Measurements from ENCODE around the gene CEP162.

CEP162 gene

DNA sequence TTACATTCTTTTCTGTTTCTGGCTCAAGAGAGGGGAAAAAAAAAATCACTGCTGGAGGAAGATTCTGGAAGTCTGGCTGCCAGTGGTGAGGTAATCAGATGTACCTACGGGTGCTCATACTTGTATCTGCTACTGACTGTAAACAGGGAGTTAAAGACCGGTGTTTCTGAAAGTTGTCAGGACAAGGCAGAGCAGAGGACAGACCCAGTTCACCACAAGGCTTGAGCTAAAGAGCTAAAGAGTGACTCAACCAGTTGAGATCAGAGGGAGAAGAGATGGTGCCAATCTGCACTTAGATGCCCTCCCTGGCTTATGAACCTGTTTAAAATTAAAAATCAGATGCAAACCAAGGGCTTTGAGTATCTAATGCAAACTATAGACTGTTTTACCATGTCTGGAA lies 55.4 kb downstream of the CEP162 start (continued):
- TF ChIP-seq, protein P1, sequence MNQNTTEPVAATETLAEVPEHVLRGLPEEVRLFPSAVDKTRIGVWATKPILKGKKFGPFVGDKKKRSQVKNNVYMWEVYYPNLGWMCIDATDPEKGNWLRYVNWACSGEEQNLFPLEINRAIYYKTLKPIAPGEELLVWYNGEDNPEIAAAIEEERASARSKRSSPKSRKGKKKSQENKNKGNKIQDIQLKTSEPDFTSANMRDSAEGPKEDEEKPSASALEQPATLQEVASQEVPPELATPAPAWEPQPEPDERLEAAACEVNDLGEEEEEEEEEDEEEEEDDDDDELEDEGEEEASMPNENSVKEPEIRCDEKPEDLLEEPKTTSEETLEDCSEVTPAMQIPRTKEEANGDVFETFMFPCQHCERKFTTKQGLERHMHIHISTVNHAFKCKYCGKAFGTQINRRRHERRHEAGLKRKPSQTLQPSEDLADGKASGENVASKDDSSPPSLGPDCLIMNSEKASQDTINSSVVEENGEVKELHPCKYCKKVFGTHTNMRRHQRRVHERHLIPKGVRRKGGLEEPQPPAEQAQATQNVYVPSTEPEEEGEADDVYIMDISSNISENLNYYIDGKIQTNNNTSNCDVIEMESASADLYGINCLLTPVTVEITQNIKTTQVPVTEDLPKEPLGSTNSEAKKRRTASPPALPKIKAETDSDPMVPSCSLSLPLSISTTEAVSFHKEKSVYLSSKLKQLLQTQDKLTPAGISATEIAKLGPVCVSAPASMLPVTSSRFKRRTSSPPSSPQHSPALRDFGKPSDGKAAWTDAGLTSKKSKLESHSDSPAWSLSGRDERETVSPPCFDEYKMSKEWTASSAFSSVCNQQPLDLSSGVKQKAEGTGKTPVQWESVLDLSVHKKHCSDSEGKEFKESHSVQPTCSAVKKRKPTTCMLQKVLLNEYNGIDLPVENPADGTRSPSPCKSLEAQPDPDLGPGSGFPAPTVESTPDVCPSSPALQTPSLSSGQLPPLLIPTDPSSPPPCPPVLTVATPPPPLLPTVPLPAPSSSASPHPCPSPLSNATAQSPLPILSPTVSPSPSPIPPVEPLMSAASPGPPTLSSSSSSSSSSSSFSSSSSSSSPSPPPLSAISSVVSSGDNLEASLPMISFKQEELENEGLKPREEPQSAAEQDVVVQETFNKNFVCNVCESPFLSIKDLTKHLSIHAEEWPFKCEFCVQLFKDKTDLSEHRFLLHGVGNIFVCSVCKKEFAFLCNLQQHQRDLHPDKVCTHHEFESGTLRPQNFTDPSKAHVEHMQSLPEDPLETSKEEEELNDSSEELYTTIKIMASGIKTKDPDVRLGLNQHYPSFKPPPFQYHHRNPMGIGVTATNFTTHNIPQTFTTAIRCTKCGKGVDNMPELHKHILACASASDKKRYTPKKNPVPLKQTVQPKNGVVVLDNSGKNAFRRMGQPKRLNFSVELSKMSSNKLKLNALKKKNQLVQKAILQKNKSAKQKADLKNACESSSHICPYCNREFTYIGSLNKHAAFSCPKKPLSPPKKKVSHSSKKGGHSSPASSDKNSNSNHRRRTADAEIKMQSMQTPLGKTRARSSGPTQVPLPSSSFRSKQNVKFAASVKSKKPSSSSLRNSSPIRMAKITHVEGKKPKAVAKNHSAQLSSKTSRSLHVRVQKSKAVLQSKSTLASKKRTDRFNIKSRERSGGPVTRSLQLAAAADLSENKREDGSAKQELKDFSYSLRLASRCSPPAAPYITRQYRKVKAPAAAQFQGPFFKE (tag by site-specific recombination; IDR thresholded peaks at IDR 0.05; ENCODE audit: borderline replicate concordance) = no peak
- TF ChIP-seq, protein P2, sequence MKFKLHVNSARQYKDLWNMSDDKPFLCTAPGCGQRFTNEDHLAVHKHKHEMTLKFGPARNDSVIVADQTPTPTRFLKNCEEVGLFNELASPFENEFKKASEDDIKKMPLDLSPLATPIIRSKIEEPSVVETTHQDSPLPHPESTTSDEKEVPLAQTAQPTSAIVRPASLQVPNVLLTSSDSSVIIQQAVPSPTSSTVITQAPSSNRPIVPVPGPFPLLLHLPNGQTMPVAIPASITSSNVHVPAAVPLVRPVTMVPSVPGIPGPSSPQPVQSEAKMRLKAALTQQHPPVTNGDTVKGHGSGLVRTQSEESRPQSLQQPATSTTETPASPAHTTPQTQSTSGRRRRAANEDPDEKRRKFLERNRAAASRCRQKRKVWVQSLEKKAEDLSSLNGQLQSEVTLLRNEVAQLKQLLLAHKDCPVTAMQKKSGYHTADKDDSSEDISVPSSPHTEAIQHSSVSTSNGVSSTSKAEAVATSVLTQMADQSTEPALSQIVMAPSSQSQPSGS (tag by site-specific recombination; IDR thresholded peaks at IDR 0.05; ENCODE audit: low read depth) = no peak

DNA sequence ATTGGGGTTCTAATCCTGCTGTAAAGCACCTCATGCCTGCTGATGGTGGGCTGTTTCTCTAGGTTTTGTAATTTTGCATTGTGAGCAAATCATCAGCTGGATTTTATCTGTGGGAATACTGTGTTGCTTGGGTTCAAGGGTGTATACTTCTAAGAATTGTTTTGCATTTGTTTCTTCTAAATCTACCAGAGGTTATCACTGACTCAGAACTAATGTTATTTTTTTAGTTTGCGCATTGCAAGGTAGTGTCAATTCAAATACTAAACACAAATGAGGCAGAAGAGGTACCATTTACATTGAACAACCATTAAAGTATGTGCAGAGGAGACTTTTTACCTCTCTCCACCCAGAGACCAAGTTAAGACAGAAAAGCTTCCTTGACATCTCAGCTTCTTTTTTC lies 60.0 kb downstream of the CEP162 start:
- H3K4me3 ChIP-seq (ENCODE audit: low read depth, low read length) = no peak overlapping the region
- no peak overlapping the region for H3K27ac ChIP-seq (ENCODE audit: extremely low read depth, low read depth, low read length)
- ChIA-PET POLR2A (no interaction called here), CTCF (interaction anchor here (0.6 kb wide), 1 partner anchor 194 kb away, joined by 3 read pairs; no protein-coding TSS in a partner anchor)
- H3K9me3 ChIP-seq (ENCODE audit: control insufficient read depth, insufficient read depth, low read depth, low read length) = no peaks in the 10 kb centered on the region
- H3K4me1 ChIP-seq (ENCODE audit: control insufficient read depth, insufficient read depth, low read length) = no peaks in the 10 kb centered on the region
- H3K36me3 ChIP-seq (ENCODE audit: control insufficient read depth in 2 of 2, insufficient read depth in 1 of 2, low read length in 2 of 2) = peaks cover 6 to 21% of the 10 kb centered on the region in 2 experiments; a peak in 1 of 3 replicates
- TF ChIP-seq, protein P3, sequence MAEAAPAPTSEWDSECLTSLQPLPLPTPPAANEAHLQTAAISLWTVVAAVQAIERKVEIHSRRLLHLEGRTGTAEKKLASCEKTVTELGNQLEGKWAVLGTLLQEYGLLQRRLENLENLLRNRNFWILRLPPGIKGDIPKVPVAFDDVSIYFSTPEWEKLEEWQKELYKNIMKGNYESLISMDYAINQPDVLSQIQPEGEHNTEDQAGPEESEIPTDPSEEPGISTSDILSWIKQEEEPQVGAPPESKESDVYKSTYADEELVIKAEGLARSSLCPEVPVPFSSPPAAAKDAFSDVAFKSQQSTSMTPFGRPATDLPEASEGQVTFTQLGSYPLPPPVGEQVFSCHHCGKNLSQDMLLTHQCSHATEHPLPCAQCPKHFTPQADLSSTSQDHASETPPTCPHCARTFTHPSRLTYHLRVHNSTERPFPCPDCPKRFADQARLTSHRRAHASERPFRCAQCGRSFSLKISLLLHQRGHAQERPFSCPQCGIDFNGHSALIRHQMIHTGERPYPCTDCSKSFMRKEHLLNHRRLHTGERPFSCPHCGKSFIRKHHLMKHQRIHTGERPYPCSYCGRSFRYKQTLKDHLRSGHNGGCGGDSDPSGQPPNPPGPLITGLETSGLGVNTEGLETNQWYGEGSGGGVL (tag by site-specific recombination; IDR thresholded peaks at IDR 0.05) = no peak
- no peak for TF ChIP-seq ZNF664 (tag by site-specific recombination; IDR thresholded peaks at IDR 0.05)
- no peak for TF ChIP-seq ZNF214 (tag by site-specific recombination; IDR thresholded peaks at IDR 0.05; ENCODE audit: borderline replicate concordance)
- no peak for TF ChIP-seq ZNF623 (tag by site-specific recombination; IDR thresholded peaks at IDR 0.05)
- no peak for TF ChIP-seq ZNF777 (tag by site-specific recombination; IDR thresholded peaks at IDR 0.05; ENCODE audit: borderline replicate concordance)
- TF ChIP-seq, protein P4, sequence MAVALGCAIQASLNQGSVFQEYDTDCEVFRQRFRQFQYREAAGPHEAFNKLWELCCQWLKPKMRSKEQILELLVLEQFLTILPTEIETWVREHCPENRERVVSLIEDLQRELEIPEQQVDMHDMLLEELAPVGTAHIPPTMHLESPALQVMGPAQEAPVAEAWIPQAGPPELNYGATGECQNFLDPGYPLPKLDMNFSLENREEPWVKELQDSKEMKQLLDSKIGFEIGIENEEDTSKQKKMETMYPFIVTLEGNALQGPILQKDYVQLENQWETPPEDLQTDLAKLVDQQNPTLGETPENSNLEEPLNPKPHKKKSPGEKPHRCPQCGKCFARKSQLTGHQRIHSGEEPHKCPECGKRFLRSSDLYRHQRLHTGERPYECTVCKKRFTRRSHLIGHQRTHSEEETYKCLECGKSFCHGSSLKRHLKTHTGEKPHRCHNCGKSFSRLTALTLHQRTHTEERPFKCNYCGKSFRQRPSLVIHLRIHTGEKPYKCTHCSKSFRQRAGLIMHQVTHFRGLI (tag by site-specific recombination; IDR thresholded peaks at IDR 0.05) = no peak
- no peak for TF ChIP-seq ZNF621 (tag by site-specific recombination; IDR thresholded peaks at IDR 0.05)
- no peak for TF ChIP-seq ZBTB7A (tag by site-specific recombination; IDR thresholded peaks at IDR 0.05; ENCODE audit: low read depth)
- TF ChIP-seq REPIN1 (tag by site-specific recombination; IDR thresholded peaks at IDR 0.05; ENCODE audit: low read depth) = no peak
- TF ChIP-seq ZNF596 (tag by site-specific recombination; IDR thresholded peaks at IDR 0.05) = no peak
- no peak for TF ChIP-seq ZNF571 (tag by site-specific recombination; IDR thresholded peaks at IDR 0.05)
- no peak for TF ChIP-seq ZNF211 (tag by site-specific recombination; IDR thresholded peaks at IDR 0.05; ENCODE audit: low read depth)
- TF ChIP-seq, protein P5, sequence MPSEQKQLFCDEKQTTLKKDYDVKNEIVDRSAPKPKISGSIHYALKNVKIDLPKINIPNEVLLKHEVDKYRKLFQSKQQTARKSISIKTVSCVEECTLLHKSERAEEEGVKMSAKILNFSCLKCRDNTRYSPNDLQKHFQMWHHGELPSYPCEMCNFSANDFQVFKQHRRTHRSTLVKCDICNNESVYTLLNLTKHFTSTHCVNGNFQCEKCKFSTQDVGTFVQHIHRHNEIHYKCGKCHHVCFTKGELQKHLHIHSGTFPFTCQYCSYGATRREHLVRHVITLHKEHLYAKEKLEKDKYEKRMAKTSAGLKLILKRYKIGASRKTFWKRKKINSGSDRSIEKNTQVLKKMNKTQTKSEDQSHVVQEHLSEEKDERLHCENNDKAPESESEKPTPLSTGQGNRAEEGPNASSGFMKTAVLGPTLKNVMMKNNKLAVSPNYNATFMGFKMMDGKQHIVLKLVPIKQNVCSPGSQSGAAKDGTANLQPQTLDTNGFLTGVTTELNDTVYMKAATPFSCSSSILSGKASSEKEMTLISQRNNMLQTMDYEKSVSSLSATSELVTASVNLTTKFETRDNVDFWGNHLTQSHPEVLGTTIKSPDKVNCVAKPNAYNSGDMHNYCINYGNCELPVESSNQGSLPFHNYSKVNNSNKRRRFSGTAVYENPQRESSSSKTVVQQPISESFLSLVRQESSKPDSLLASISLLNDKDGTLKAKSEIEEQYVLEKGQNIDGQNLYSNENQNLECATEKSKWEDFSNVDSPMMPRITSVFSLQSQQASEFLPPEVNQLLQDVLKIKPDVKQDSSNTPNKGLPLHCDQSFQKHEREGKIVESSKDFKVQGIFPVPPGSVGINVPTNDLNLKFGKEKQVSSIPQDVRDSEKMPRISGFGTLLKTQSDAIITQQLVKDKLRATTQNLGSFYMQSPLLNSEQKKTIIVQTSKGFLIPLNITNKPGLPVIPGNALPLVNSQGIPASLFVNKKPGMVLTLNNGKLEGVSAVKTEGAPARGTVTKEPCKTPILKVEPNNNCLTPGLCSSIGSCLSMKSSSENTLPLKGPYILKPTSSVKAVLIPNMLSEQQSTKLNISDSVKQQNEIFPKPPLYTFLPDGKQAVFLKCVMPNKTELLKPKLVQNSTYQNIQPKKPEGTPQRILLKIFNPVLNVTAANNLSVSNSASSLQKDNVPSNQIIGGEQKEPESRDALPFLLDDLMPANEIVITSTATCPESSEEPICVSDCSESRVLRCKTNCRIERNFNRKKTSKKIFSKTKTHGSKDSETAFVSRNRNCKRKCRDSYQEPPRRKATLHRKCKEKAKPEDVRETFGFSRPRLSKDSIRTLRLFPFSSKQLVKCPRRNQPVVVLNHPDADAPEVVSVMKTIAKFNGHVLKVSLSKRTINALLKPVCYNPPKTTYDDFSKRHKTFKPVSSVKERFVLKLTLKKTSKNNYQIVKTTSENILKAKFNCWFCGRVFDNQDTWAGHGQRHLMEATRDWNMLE (tag by site-specific recombination; conservative IDR thresholded peaks at IDR 0.05; ENCODE audit: low read depth) = no peak

Measured in HEK293 (cell line).